ENCODE measurements around the gene ZNRF3. TPM values are rescaled to one million over a fixed set of nuclear protein-coding genes. Genes with fewer than 3 reads are reported as not detected.
"Not testable (repeated sequence)": the region's sequence is repeated elsewhere in the genome, so short reads cannot be mapped to it uniquely, and the experiment has no call there.

ZNRF3 gene
- total and polyA plus RNA-seq, 8 donors: 8.8 to 30.4 (median 27.2) TPM

DNA sequence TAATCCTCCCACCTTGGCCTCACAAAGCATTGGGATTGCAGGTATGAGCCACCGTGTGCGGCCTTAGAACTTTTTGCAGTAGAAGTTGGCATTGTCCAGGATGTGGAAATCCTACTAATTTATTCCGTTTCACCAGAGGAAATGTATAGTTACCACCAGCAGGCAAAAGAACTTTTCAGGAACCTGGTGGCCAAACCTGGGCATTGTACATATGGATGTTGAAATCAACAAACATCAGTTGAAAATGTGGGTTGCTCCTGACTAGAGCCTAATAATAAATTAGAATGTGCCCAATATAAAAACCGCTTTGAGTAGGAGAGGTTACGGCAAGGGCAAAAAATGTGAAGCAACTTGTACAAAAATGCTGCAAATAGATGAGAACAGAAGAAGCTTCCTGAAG is 42.3 kb upstream of the ZNRF3 start:
- Histone ChIP-seq H3K4me1 (no peaks in the 10 kb centered on the region), H3K27ac (no peak overlapping the region), H3K36me3 (no peaks in the 10 kb centered on the region), H3K9me3 (peaks cover 0 to under 1% of the 10 kb centered on the region in 2 donors), H3K4me3 (no peak overlapping the region), H3K27me3 (no peaks in the 10 kb centered on the region)
- DNase-seq (no peak), ATAC-seq (no peak)
- intact Hi-C loops (cut with DNase I): no loop called here
- TF ChIP-seq, protein P1, sequence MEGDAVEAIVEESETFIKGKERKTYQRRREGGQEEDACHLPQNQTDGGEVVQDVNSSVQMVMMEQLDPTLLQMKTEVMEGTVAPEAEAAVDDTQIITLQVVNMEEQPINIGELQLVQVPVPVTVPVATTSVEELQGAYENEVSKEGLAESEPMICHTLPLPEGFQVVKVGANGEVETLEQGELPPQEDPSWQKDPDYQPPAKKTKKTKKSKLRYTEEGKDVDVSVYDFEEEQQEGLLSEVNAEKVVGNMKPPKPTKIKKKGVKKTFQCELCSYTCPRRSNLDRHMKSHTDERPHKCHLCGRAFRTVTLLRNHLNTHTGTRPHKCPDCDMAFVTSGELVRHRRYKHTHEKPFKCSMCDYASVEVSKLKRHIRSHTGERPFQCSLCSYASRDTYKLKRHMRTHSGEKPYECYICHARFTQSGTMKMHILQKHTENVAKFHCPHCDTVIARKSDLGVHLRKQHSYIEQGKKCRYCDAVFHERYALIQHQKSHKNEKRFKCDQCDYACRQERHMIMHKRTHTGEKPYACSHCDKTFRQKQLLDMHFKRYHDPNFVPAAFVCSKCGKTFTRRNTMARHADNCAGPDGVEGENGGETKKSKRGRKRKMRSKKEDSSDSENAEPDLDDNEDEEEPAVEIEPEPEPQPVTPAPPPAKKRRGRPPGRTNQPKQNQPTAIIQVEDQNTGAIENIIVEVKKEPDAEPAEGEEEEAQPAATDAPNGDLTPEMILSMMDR (IDR thresholded peaks at IDR 0.05): no peak

DNA sequence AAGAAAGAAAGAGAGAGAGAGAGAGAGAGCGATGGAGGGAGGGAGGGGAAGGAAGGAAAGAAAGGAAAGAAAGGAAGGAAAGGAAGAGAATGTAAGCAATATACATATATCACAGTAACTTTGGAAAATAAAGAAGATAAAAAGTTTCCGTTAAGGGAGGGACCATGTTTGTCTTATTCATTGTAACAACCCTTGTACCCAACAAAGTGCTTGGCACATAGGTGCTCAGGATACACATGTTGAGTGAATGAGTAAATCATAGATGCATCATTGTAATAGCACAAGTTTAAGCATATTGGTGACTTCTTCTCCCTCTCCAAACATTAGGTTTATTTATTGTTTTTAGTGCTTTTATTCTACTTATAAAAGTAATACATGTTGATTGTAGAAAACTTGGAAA is 39.7 kb upstream of the ZNRF3 start:
- Histone ChIP-seq H3K9me3 (peaks cover 0 to 20% of the 10 kb centered on the region in 2 donors), H3K36me3 (no peaks in the 10 kb centered on the region), H3K27ac (peak overlapping the region in 1 of 2 donors; percentile 57), H3K4me1 (no peaks in the 10 kb centered on the region), H3K4me3 (no peak overlapping the region), H3K27me3 (no peaks in the 10 kb centered on the region)
- TF ChIP-seq, protein P1 (IDR thresholded peaks at IDR 0.05): no peak
- intact Hi-C loops (cut with DNase I): no loop called here
- no peak for DNase-seq
- ATAC-seq: no peak

DNA sequence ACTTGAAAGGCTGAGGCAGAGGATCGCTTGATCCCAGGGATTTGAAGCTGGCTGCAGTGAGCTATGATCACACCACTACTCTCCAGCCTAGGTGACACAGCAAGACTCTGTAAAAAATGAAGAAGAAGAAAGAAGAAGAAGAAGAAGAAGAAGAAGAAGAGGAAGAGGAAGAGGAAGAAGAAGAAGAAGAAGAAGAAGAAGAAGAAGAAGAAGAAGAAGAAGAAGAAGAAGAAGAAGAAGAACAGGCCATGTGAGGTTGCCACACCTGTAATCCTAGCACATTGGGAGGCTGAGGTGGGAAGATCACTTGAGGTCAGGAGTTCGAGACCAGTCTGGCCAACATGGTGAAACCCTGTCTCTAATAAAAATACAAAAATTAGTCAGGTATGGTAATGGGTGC is 39.1 kb upstream of the ZNRF3 start:
- ATAC-seq; intact Hi-C loops (cut with DNase I); H3K4me3 ChIP-seq; DNase-seq; H3K27me3 ChIP-seq; H3K4me1 ChIP-seq; H3K36me3 ChIP-seq: not testable (repeated sequence)
- H3K9me3 ChIP-seq: peaks cover 0 to 20% of the 10 kb centered on the region in 2 donors
- H3K27ac ChIP-seq: peak overlapping the region in 1 of 2 donors; percentile 57

DNA sequence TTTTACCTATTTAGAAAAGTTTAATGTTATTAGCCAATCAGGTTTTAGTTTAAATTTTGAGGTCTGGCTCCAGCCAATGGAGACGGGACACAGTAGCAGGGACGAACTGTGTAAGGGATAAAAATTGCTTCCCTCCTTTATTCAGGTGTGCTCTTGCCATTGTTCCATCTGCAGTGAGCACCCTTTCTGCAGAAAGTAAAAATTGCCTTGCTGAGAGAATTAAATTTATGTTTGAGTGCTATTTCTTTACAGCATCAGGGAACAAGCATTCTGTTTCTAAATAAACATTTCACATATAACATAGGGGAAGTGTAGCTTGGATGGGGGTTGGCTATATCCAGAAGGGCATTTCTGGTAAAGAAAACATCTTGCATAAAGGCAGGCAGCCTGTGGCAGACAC is 36.4 kb upstream of the ZNRF3 start:
- Histone ChIP-seq H3K4me1 (no peaks in the 10 kb centered on the region), H3K27ac (no peak overlapping the region), H3K4me3 (no peak overlapping the region), H3K36me3 (no peaks in the 10 kb centered on the region), H3K9me3 (peaks cover 0 to 20% of the 10 kb centered on the region in 2 donors), H3K27me3 (no peaks in the 10 kb centered on the region)
- intact Hi-C loops (cut with DNase I): no loop called here
- no peak for ATAC-seq
- DNase-seq: no peak
- TF ChIP-seq, protein P1 (IDR thresholded peaks at IDR 0.05): no peak

DNA sequence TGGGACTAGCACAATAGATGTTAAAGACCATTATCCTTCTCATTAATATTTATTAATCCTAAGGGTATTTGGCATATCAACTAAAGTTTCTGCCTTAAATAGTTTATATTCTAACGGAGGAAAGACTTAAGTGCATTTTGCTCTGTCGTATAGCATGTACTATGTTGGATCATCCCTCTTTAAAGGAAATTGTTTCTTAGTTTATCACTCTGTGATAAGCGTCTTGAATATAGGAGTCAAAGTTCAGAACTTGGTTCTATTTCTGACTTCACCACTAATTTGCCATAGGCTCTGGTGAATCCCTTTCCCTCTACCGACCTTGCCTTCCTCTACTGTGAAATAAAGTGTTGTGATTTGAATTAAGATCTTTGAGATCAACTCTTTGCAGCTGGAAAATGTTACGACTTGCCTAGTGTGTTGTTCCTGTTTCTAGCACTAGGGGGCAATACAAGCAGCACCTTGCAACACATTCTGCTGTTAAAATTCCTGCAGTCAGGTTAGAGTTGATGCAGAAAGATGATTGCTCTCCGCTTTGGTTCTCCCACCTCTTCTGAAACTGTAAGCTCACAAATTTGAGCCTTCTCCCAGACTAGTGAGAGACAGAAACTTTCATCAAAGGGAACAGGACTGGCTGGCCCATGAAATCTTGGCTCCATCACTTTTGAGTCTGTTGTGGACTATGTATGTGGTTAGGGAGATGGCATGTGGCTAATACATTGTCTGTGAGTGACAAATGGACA is 27.8 kb upstream of the ZNRF3 start:
- Histone ChIP-seq H3K27ac (no peak overlapping the region), H3K4me1 (no peaks in the 10 kb centered on the region), H3K36me3 (no peaks in the 10 kb centered on the region), H3K9me3 (no peaks in the 10 kb centered on the region), H3K27me3 (no peaks in the 10 kb centered on the region), H3K4me3 (no peak overlapping the region)
- peak in 2 of 4 donors; percentile 65 to 79 for DNase-seq
- TF ChIP-seq, protein P1 (IDR thresholded peaks at IDR 0.05): peak; percentile 87 to 89
- intact Hi-C loops (cut with DNase I): loop anchor here in 1 of 2 donors (5.0 to 10.0 kb wide), 2 partner anchors 187 to 399 kb away; no protein-coding TSS in a partner anchor
- peak; percentile 95 for ATAC-seq
